ENCODE data around the gene R3HDM4.
A peak's percentile ranks its signal among the peaks of the same experiment; 100 is the strongest.
"Not testable (repeated sequence)": the region's sequence is repeated elsewhere in the genome, so short reads cannot be mapped to it uniquely, and the experiment has no call there.

The R3HDM4 gene

GRCh38 chr19:913080-913748, at the start of gene R3HDM4:
Gene R3HDM4, minus strand, starts transcription at chr19:913219. Its CDS starts 62 bp downstream, at chr19:913157.
- peak; percentile 84 for DNase-seq

GRCh38 chr19:961866-962620, 49.0 kb upstream of the R3HDM4 start:
- no peak for DNase-seq

GRCh38 chr19:960601-960938, 47.6 kb upstream of the R3HDM4 start:
- DNase-seq = no peak

- DNase-seq = no peak
Observed at GRCh38 chr19:960020-960419, 47.0 kb upstream of the R3HDM4 start.

GRCh38 chr19:958967-959855, 46.2 kb upstream of the R3HDM4 start:
- DNase-seq = peak; percentile 45 to 53

- not testable (repeated sequence) for DNase-seq
Observed at GRCh38 chr19:957578-957977, 44.6 kb upstream of the R3HDM4 start.

GRCh38 chr19:956766-957440, 43.9 kb upstream of the R3HDM4 start:
- no peak for DNase-seq

- DNase-seq = no peak
Observed at GRCh38 chr19:955803-956765, 43.1 kb upstream of the R3HDM4 start.

- DNase-seq = no peak
Observed at GRCh38 chr19:954672-955494, 41.9 kb upstream of the R3HDM4 start.

- no peak for DNase-seq
Observed at GRCh38 chr19:954272-954671, 41.3 kb upstream of the R3HDM4 start.

GRCh38 chr19:953445-954271, 40.6 kb upstream of the R3HDM4 start:
- no peak for DNase-seq

- no peak for DNase-seq
Observed at GRCh38 chr19:952680-953444, 39.8 kb upstream of the R3HDM4 start.

- no peak for DNase-seq
Observed at GRCh38 chr19:952049-952679, 39.1 kb upstream of the R3HDM4 start.

GRCh38 chr19:950352-951066, 37.5 kb upstream of the R3HDM4 start:
- no peak for DNase-seq

GRCh38 chr19:948842-949496, 36.0 kb upstream of the R3HDM4 start:
- DNase-seq = no peak

GRCh38 chr19:947707-948539, 34.9 kb upstream of the R3HDM4 start:
- no peak for DNase-seq
